ENCODE results near the gene MSN.

MSN gene

GRCh38 chrX:65674204-65674893 is 6.9 kb downstream of the MSN start:
- DNase-seq = no peak

GRCh38 chrX:65677954-65678469 is 10.6 kb downstream of the MSN start:
- no peak for DNase-seq

- no peak for DNase-seq
These were observed 11.7 kb downstream of the MSN start for GRCh38 chrX:65679071-65679540.

- DNase-seq = no peak
These were observed 14.4 kb downstream of the MSN start for GRCh38 chrX:65681810-65682209.

- no peak for DNase-seq
These were observed 17.7 kb downstream of the MSN start for GRCh38 chrX:65685112-65685511.

- DNase-seq = no peak
These were observed 18.8 kb downstream of the MSN start for GRCh38 chrX:65686236-65686635.

- no peak for DNase-seq
These were observed 19.9 kb downstream of the MSN start for GRCh38 chrX:65687367-65687766.

GRCh38 chrX:65688403-65688871 is 21.0 kb downstream of the MSN start:
- no peak for DNase-seq

- no peak for DNase-seq
These were observed 21.9 kb downstream of the MSN start for GRCh38 chrX:65689377-65689776.

- no peak for DNase-seq
These were observed 22.8 kb downstream of the MSN start for GRCh38 chrX:65690057-65690855.

GRCh38 chrX:65695849-65696449 is 28.5 kb downstream of the MSN start:
- DNase-seq = no peak

GRCh38 chrX:65696613-65697012 is 29.2 kb downstream of the MSN start:
- DNase-seq = no peak

- no peak for DNase-seq
These were observed 29.8 kb downstream of the MSN start for GRCh38 chrX:65697211-65697641.

- peak; percentile 53 for DNase-seq
These were observed 30.7 kb downstream of the MSN start for GRCh38 chrX:65697915-65698796.

GRCh38 chrX:65702956-65703355 is 35.5 kb downstream of the MSN start:
- DNase-seq = no peak

- no peak for DNase-seq
These were observed 38.0 kb downstream of the MSN start for GRCh38 chrX:65705439-65705838.

GRCh38 chrX:65706041-65706828 is 38.8 kb downstream of the MSN start:
- peak; percentile 33 for DNase-seq

GRCh38 chrX:65707151-65707550 is 39.7 kb downstream of the MSN start:
- no peak for DNase-seq

- DNase-seq = no peak
These were observed 44.8 kb downstream of the MSN start for GRCh38 chrX:65712005-65712806.

GRCh38 chrX:65718538-65718937 is 51.1 kb downstream of the MSN start:
- no peak for DNase-seq

Measured in stimulated activated CD4-positive, alpha-beta T cell treated with anti-CD3 and anti-CD28 coated beads, Interleukin-4, amount 100 ng/mL, for 1 hour (primary cell).